Measurements from ENCODE around the gene ZNF423.

DNA sequence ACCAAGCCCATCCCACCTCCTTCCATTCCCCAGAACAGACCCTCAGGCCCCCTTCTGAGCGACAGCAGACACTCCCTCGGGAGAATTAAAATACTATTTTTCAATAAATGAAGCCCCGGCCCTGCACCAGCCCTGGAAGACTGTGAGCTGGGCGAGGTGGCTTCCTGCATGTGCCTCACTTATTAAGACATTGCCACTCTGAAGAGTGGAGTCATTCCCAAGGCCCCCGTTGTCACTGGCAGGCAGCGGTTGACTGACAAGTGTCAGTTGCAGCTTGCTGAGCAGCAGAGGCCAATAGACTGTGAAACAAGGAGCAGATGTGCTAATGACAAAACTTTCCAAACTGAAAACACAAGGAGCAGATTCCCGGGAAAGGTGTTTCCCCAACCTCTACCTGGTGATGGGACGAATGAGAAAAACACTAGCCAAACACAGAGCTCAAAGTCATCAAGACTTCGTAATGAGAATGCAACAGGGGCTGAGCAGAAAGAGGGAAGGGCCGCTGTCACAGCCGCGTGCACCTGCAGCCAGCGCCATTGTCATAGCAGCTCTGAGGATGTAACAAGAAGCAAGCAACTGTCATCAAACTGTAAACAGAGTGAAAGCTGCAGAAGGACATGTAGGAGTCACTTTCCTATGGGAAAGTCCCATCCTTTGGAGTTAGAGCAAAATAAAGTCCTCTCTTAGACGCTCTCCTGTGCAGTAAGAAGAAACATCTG, 250.2 kb downstream of the ZNF423 start:
- TF ChIP-seq, protein P1, sequence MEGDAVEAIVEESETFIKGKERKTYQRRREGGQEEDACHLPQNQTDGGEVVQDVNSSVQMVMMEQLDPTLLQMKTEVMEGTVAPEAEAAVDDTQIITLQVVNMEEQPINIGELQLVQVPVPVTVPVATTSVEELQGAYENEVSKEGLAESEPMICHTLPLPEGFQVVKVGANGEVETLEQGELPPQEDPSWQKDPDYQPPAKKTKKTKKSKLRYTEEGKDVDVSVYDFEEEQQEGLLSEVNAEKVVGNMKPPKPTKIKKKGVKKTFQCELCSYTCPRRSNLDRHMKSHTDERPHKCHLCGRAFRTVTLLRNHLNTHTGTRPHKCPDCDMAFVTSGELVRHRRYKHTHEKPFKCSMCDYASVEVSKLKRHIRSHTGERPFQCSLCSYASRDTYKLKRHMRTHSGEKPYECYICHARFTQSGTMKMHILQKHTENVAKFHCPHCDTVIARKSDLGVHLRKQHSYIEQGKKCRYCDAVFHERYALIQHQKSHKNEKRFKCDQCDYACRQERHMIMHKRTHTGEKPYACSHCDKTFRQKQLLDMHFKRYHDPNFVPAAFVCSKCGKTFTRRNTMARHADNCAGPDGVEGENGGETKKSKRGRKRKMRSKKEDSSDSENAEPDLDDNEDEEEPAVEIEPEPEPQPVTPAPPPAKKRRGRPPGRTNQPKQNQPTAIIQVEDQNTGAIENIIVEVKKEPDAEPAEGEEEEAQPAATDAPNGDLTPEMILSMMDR (IDR thresholded peaks at IDR 0.05; ENCODE audit: borderline replicate concordance, extremely low read depth, low read length, poor library complexity, severe bottlenecking), result no peak
- TF ChIP-seq EZH2 (IDR thresholded peaks at IDR 0.05; ENCODE audit: borderline replicate concordance, low read depth, low read length, severe bottlenecking), result no peak
